Activated T-cell treated with anti-CD3 and anti-CD28 coated beads, Interleukin-2, amount 50 U/mL, for 24 hours (primary cell): ENCODE measurements around the gene DCLK2.

Source experiments
- DNase-seq: peaks from one replicate; pipeline ENCODE4 v3.0.0-alpha.2; 2020
- H3K27ac Mint-ChIP-seq: 2 replicates; pipeline ENCODE4 v1.8.0; 2020; ENCODE audit warnings: mild to moderate bottlenecking, mixed read lengths
- H3K27me3 Mint-ChIP-seq: 2 replicates; pipeline ENCODE4 v1.8.0; 2020; ENCODE audit warnings: mixed read lengths
- H3K36me3 Mint-ChIP-seq: 2 replicates; pipeline ENCODE4 v1.8.0; 2020; ENCODE audit warnings: low read depth, mixed read lengths
- H3K4me1 Mint-ChIP-seq: 2 replicates; pipeline ENCODE4 v1.8.0; 2020; ENCODE audit warnings: low read depth, mixed read lengths
- H3K4me3 Mint-ChIP-seq: 2 replicates; pipeline ENCODE4 v1.8.0; 2020; ENCODE audit warnings: mild to moderate bottlenecking, moderate library complexity, mixed read lengths
- H3K9me3 Mint-ChIP-seq: 2 replicates; pipeline ENCODE4 v1.8.0; 2020; ENCODE audit warnings: mixed read lengths

DCLK2 gene

GRCh38 chr4:150265806-150266205 is 187.6 kb downstream of the DCLK2 start:
- Mint-ChIP-seq H3K27me3 (no peaks in the 10 kb centered on the region), H3K27ac (no peak overlapping the region), H3K9me3 (no peaks in the 10 kb centered on the region), H3K4me3 (no peak overlapping the region), H3K36me3 (peaks cover 68% of the 10 kb centered on the region), H3K4me1 (peaks cover 10% of the 10 kb centered on the region)
- no peak for DNase-seq

- no peak for DNase-seq
- Mint-ChIP-seq H3K4me1 (peaks cover 10% of the 10 kb centered on the region), H3K4me3 (no peak overlapping the region), H3K27ac (peak overlapping the region; percentile 12), H3K36me3 (peaks cover 86% of the 10 kb centered on the region), H3K27me3 (no peaks in the 10 kb centered on the region), H3K9me3 (no peaks in the 10 kb centered on the region)
Measured at GRCh38 chr4:150268444-150268843, 190.2 kb downstream of the DCLK2 start.

- peaks cover 12% of the 10 kb centered on the region for H3K9me3 Mint-ChIP-seq
- H3K36me3 Mint-ChIP-seq: peaks cover 100% of the 10 kb centered on the region
- H3K4me1 Mint-ChIP-seq: no peaks in the 10 kb centered on the region
- H3K27ac Mint-ChIP-seq: no peak overlapping the region
- H3K4me3 Mint-ChIP-seq: no peak overlapping the region
- no peaks in the 10 kb centered on the region for H3K27me3 Mint-ChIP-seq
- no peak for DNase-seq
Measured at GRCh38 chr4:150278206-150278605, 200.0 kb downstream of the DCLK2 start.

GRCh38 chr4:150280081-150280895 is 202.0 kb downstream of the DCLK2 start:
- Mint-ChIP-seq H3K27me3 (no peaks in the 10 kb centered on the region), H3K4me1 (no peaks in the 10 kb centered on the region), H3K9me3 (peaks cover 12% of the 10 kb centered on the region), H3K4me3 (no peak overlapping the region), H3K36me3 (peaks cover 96% of the 10 kb centered on the region), H3K27ac (no peak overlapping the region)
- DNase-seq: no peak

GRCh38 chr4:150280975-150281374 is 202.7 kb downstream of the DCLK2 start:
- Mint-ChIP-seq H3K4me1 (no peaks in the 10 kb centered on the region), H3K4me3 (no peak overlapping the region), H3K27me3 (no peaks in the 10 kb centered on the region), H3K9me3 (peaks cover 12% of the 10 kb centered on the region), H3K27ac (no peak overlapping the region), H3K36me3 (peaks cover 95% of the 10 kb centered on the region)
- no peak for DNase-seq

GRCh38 chr4:150283689-150284088 is 205.4 kb downstream of the DCLK2 start:
- Mint-ChIP-seq H3K4me3 (no peak overlapping the region), H3K36me3 (peaks cover 79% of the 10 kb centered on the region), H3K4me1 (no peaks in the 10 kb centered on the region), H3K9me3 (peaks cover 4% of the 10 kb centered on the region), H3K27me3 (no peaks in the 10 kb centered on the region), H3K27ac (peak overlapping the region; percentile 20)
- no peak for DNase-seq

GRCh38 chr4:150286656-150287055 is 208.4 kb downstream of the DCLK2 start:
- no peak overlapping the region for H3K27ac Mint-ChIP-seq
- no peaks in the 10 kb centered on the region for H3K9me3 Mint-ChIP-seq
- DNase-seq: no peak
- no peak overlapping the region for H3K4me3 Mint-ChIP-seq
- H3K27me3 Mint-ChIP-seq: no peaks in the 10 kb centered on the region
- peaks cover 50% of the 10 kb centered on the region for H3K36me3 Mint-ChIP-seq
- peaks cover 3% of the 10 kb centered on the region for H3K4me1 Mint-ChIP-seq

- Mint-ChIP-seq H3K4me3 (no peak overlapping the region), H3K27me3 (no peaks in the 10 kb centered on the region), H3K9me3 (peaks cover 2% of the 10 kb centered on the region), H3K27ac (peak overlapping the region; percentile 29), H3K4me1 (peaks cover 3% of the 10 kb centered on the region), H3K36me3 (peaks cover 40% of the 10 kb centered on the region)
- no peak for DNase-seq
Measured at GRCh38 chr4:150289198-150289597, 211.0 kb downstream of the DCLK2 start.

GRCh38 chr4:150289881-150290280 is 211.6 kb downstream of the DCLK2 start:
- peaks cover 3% of the 10 kb centered on the region for H3K4me1 Mint-ChIP-seq
- H3K4me3 Mint-ChIP-seq: no peak overlapping the region
- H3K9me3 Mint-ChIP-seq: peaks cover 2% of the 10 kb centered on the region
- peaks cover 38% of the 10 kb centered on the region for H3K36me3 Mint-ChIP-seq
- H3K27me3 Mint-ChIP-seq: no peaks in the 10 kb centered on the region
- no peak overlapping the region for H3K27ac Mint-ChIP-seq
- DNase-seq: no peak

GRCh38 chr4:150297861-150298474 is 219.7 kb downstream of the DCLK2 start:
- Mint-ChIP-seq H3K27me3 (no peaks in the 10 kb centered on the region), H3K9me3 (peaks cover 2% of the 10 kb centered on the region), H3K4me1 (peaks cover 15% of the 10 kb centered on the region), H3K36me3 (peaks cover 20% of the 10 kb centered on the region), H3K27ac (no peak overlapping the region), H3K4me3 (no peak overlapping the region)
- no peak for DNase-seq

GRCh38 chr4:150299816-150300215 is 221.6 kb downstream of the DCLK2 start:
- Mint-ChIP-seq H3K36me3 (peaks cover 15% of the 10 kb centered on the region), H3K27ac (no peak overlapping the region), H3K9me3 (no peaks in the 10 kb centered on the region), H3K27me3 (no peaks in the 10 kb centered on the region), H3K4me3 (no peak overlapping the region), H3K4me1 (peaks cover 18% of the 10 kb centered on the region)
- no peak for DNase-seq

- no peak for DNase-seq
Measured at GRCh38 chr4:150302553-150302952, 224.3 kb downstream of the DCLK2 start.

GRCh38 chr4:150305995-150306394 is 227.8 kb downstream of the DCLK2 start:
- Mint-ChIP-seq H3K36me3 (peaks cover 45% of the 10 kb centered on the region), H3K27me3 (no peaks in the 10 kb centered on the region), H3K4me1 (peaks cover 20% of the 10 kb centered on the region), H3K9me3 (no peaks in the 10 kb centered on the region), H3K27ac (no peak overlapping the region), H3K4me3 (no peak overlapping the region)
- no peak for DNase-seq

More at GRCh38 chr4:150302553-150302952, 224.3 kb downstream of the DCLK2 start:
- Mint-ChIP-seq H3K36me3 (peaks cover 27% of the 10 kb centered on the region), H3K9me3 (no peaks in the 10 kb centered on the region), H3K4me1 (peaks cover 21% of the 10 kb centered on the region), H3K4me3 (no peak overlapping the region), H3K27ac (peak overlapping the region; percentile 49), H3K27me3 (no peaks in the 10 kb centered on the region)

- Mint-ChIP-seq H3K36me3 (peaks cover 43% of the 10 kb centered on the region), H3K4me3 (no peak overlapping the region), H3K9me3 (no peaks in the 10 kb centered on the region), H3K4me1 (peaks cover 14% of the 10 kb centered on the region), H3K27me3 (no peaks in the 10 kb centered on the region), H3K27ac (no peak overlapping the region)
- no peak for DNase-seq
Measured at GRCh38 chr4:150306719-150307118, 228.5 kb downstream of the DCLK2 start.
